Measurements from ENCODE around the gene DPH6. TPM values are rescaled to one million over a fixed set of nuclear protein-coding genes. Genes with fewer than 3 reads are reported as not detected.
"Not testable (repeated sequence)": the region's sequence is repeated elsewhere in the genome, so short reads cannot be mapped to it uniquely, and the experiment has no call there.

The DPH6 gene, protein sequence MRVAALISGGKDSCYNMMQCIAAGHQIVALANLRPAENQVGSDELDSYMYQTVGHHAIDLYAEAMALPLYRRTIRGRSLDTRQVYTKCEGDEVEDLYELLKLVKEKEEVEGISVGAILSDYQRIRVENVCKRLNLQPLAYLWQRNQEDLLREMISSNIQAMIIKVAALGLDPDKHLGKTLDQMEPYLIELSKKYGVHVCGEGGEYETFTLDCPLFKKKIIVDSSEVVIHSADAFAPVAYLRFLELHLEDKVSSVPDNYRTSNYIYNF
- polyA plus RNA-seq, result 16.6 TPM
- long read RNA-seq, donor 1, partial matches to known transcripts, result 0 of 2 reads
- long read RNA-seq, donor 1, other reads (novel, unspliced or antisense), result 0 of 2 reads
- long read RNA-seq, donor 2, partial matches to known transcripts, result 0 of 4 reads
- long read RNA-seq, donor 2, other reads (novel, unspliced or antisense), result 0 of 4 reads
- long read RNA-seq, donor 3, result 0 reads
- long read RNA-seq, donor 4, partial matches to known transcripts, result 0 of 1 reads
- long read RNA-seq, donor 4, other reads (novel, unspliced or antisense), result 0 of 1 reads
- long read RNA-seq, donor 5, partial matches to known transcripts, result 0 of 3 reads
- long read RNA-seq, donor 5, other reads (novel, unspliced or antisense), result 0 of 3 reads
- long read RNA-seq, donor 6, partial matches to known transcripts, result 0 of 3 reads
- long read RNA-seq, donor 6, other reads (novel, unspliced or antisense), result 0 of 3 reads
- long read RNA-seq, donor 7, partial matches to known transcripts, result 0 of 1 reads
- long read RNA-seq, donor 7, other reads (novel, unspliced or antisense), result 0 of 1 reads
- long read RNA-seq, donor 8, partial matches to known transcripts, result 0 of 3 reads
- long read RNA-seq, donor 8, other reads (novel, unspliced or antisense), result 0 of 3 reads
- long read RNA-seq, donor 9, transcript DPH6-201 (9 exons, 2,099 nt), result major isoform, 5 of 9 reads
- long read RNA-seq, donor 9, partial matches to known transcripts, result 0 of 9 reads
- long read RNA-seq, donor 9, other reads (novel, unspliced or antisense), result 0 of 9 reads
- long read RNA-seq, donor 10, transcript DPH6-201 (9 exons, 2,099 nt), result major isoform, 5 of 6 reads
- long read RNA-seq, donor 10, partial matches to known transcripts, result 0 of 6 reads
- long read RNA-seq, donor 10, other reads (novel, unspliced or antisense), result 0 of 6 reads
- long read RNA-seq, donor 11, partial matches to known transcripts, result 0 of 2 reads
- long read RNA-seq, donor 11, other reads (novel, unspliced or antisense), result 0 of 2 reads

DNA sequence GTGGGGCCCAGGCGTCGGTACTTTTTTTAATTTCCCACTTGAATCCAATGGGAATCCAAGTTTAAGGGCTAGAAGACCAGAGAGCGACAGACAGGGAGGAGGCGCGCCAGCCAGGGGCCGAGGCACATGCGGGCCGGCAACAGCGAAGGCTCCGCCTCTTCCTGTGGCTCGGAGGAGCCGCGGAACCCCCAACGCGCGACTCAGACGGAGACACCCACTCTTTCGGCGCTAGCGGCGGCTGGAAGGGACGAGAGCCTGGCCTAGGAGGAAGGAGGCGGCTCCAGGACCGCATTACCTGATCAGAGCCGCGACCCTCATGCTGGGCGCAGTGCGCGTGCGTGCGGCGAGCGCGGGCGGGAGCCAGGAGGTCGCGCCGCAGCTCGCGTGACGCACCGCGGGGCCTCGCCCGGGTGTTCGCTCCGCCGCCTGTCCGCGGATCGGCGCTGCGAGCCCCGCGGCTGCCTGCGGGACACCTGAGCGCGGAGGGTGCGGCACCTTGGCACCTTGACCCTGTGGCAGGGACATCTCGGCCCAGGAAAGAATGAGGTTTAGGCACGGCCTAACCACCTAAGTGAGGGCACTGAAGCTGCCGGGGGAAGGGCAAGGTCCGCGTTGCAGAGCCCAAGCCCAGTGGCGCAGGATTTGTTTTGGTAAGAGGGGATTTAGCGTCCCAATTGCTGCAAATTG lies at the start of gene DPH6:
Gene DPH6 (minus strand): TSS at position 342 of the 687 bp plus-strand sequence. CDS start 24 bp downstream, at position 318.
- Histone ChIP-seq H3K4me3 (ENCODE audit: low read length) (peak within 1 kb of the TSS; percentile 93), H3K9me3 (ENCODE audit: control insufficient read depth, low read depth, low read length) (no peaks in the 10 kb centered on the region), H3K27me3 (ENCODE audit: control insufficient read depth, insufficient read depth, low read length) (no peaks in the 10 kb centered on the region), H3K36me3 (ENCODE audit: control insufficient read depth, insufficient read depth, low read length) (no peaks in the 10 kb centered on the region), H3K4me1 (ENCODE audit: control insufficient read depth, insufficient read depth, low read length) (peaks cover 9% of the 10 kb centered on the region), H3K27ac (ENCODE audit: low read length) (peak within 1 kb of the TSS; percentile 100)
- DNase-seq, result peak; percentile 84 to 93
- WGBS (ENCODE audit: insufficient coverage, low lambda C conversion rate), result no CpG with 5 or more reads among the region's 66 CpGs

DNA sequence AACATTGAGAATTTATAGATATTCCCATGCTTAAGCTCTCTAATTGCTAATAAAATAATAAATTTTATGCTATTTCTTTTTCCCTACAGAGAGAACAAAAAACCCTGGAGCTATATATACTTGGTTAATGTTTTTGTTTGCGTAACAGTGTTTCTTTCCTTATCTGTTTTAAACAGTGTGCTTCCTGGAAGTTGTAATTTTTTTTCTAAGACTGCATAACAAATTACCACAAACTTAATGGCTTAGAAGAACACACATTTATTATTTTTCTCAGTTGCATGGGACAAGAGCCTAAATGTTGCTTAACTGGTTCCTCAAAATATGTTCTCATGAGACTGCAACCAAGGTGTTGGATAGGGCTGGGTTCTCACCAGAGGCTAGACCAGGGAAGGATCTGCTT lies 49.7 kb upstream of the DPH6 start:
- no peaks in the 10 kb centered on the region for H3K36me3 ChIP-seq (ENCODE audit: control insufficient read depth, insufficient read depth, low read length)
- H3K4me1 ChIP-seq (ENCODE audit: control insufficient read depth, insufficient read depth, low read length), result no peaks in the 10 kb centered on the region
- no peak for DNase-seq
- H3K4me3 ChIP-seq (ENCODE audit: low read length), result no peak overlapping the region
- H3K27me3 ChIP-seq (ENCODE audit: control insufficient read depth, insufficient read depth, low read length), result no peaks in the 10 kb centered on the region
- no peaks in the 10 kb centered on the region for H3K9me3 ChIP-seq (ENCODE audit: control insufficient read depth, low read depth, low read length)
- no peak overlapping the region for H3K27ac ChIP-seq (ENCODE audit: low read length)
- WGBS (ENCODE audit: insufficient coverage, low lambda C conversion rate), result no CpG with 5 or more reads among the region's 1 CpG

DNA sequence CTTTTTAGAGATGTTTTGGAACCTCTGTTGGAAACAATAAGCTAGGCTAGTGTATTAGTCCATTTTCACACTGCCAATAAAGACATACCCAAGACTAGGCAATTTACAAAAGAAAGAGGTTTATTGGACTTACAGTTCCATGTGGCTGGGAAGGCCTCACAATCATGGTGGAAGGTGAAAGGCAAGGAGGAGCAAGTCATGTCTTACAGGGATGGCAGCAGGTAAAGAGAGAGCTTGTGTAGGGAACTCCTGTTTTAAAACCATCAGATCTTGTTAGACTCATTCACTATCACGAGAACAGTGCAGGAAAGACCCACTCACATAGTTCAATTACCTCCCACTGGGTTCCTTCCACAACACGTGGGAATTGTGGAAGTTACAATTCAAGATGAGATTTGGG lies 46.0 kb upstream of the DPH6 start:
- not testable (repeated sequence) for H3K36me3 ChIP-seq (ENCODE audit: control insufficient read depth, insufficient read depth, low read length)
- 100% methylated on average over 1 of the region's 2 CpGs for WGBS (ENCODE audit: insufficient coverage, low lambda C conversion rate)

DNA sequence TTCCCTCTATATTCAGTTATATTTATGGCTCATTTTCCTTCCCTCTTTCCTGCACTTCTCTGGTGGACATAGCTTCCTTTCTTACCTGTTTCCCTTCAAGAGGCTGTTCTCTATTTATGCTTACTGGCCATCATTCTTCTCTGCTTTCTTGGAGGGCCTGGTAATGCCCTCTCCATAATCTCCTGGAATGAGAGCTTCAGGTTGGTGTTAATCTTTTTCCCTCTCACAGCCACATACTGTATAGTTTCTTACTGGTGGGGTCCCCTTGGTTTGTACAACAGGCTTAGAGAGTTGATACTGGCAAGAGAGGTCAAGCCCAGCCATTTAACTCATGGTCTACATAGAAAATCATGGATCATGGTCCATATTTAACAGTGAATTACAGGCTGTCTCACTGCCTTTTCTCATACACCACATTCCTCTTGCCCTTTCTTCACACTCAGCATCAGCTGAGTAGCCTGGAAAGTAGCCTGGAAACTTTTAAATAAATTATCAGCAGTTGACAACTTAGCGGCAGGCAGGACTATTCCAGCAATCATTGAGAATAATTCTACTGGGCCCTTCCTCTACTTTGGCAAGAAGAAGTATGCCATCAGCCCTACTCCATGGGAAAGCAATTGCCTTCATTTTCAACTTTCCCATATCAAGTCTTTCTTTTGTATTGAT lies 38.0 kb upstream of the DPH6 start:
- no peak overlapping the region for H3K4me3 ChIP-seq (ENCODE audit: low read length)
- no peaks in the 10 kb centered on the region for H3K9me3 ChIP-seq (ENCODE audit: control insufficient read depth, low read depth, low read length)
- no peaks in the 10 kb centered on the region for H3K36me3 ChIP-seq (ENCODE audit: control insufficient read depth, insufficient read depth, low read length)
- DNase-seq, result no peak
- WGBS (ENCODE audit: insufficient coverage, low lambda C conversion rate), result 100% methylated on average over 1 of the region's 1 CpG
- no peak overlapping the region for H3K27ac ChIP-seq (ENCODE audit: low read length)
- H3K4me1 ChIP-seq (ENCODE audit: control insufficient read depth, insufficient read depth, low read length), result no peaks in the 10 kb centered on the region
- no peaks in the 10 kb centered on the region for H3K27me3 ChIP-seq (ENCODE audit: control insufficient read depth, insufficient read depth, low read length)

More for the DNA sequence above, 46.0 kb upstream of the DPH6 start:
- H3K27me3 ChIP-seq (ENCODE audit: control insufficient read depth, insufficient read depth, low read length); DNase-seq; H3K9me3 ChIP-seq (ENCODE audit: control insufficient read depth, low read depth, low read length); H3K27ac ChIP-seq (ENCODE audit: low read length); H3K4me3 ChIP-seq (ENCODE audit: low read length); H3K4me1 ChIP-seq (ENCODE audit: control insufficient read depth, insufficient read depth, low read length): not testable (repeated sequence)

DNA sequence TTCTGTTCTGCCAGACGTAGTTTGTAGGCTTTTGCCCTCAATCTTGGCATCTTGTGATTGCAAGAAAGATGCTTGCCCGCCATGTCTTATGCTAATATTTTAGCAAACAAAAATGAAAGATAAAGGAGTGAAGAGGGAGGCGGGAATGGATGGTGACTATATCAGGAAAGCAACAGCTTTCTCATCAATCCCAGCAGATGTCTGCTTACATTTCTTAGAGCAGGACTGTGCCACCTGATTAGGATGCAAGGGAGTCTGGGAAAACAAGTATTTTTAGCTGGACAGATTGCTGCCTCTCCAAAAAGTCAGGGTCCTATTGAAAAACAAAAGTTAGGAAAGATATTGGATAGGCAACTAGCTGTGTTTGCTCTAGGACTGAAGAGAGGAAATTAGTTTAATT lies 34.6 kb upstream of the DPH6 start:
- no peaks in the 10 kb centered on the region for H3K36me3 ChIP-seq (ENCODE audit: control insufficient read depth, insufficient read depth, low read length)
- H3K9me3 ChIP-seq (ENCODE audit: control insufficient read depth, low read depth, low read length), result no peaks in the 10 kb centered on the region
- no peak overlapping the region for H3K27ac ChIP-seq (ENCODE audit: low read length)
- H3K4me3 ChIP-seq (ENCODE audit: low read length), result no peak overlapping the region
- WGBS (ENCODE audit: insufficient coverage, low lambda C conversion rate), result 100% methylated on average over 1 of the region's 3 CpGs
- H3K4me1 ChIP-seq (ENCODE audit: control insufficient read depth, insufficient read depth, low read length), result no peaks in the 10 kb centered on the region
- no peak for DNase-seq
- H3K27me3 ChIP-seq (ENCODE audit: control insufficient read depth, insufficient read depth, low read length), result no peaks in the 10 kb centered on the region

DNA sequence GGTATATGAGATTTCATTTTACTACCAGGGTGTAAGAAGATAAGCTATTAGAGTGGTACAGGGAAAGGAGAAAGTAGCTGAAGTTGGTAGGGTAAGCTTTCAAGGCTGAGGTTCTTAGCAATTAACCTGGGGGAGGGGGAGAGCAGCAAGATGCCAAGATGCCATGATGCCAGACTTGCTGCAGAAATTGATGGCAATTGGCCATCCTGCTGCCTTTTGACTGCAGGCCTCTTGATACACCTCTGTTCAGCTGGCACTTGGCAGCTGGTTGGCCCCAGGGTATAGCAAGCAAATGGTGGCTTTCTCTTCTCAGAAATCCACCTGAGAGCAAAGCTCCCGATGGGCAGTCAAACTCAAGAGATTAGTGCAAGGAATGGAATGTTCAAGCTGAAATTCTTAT lies 21.4 kb upstream of the DPH6 start:
- Histone ChIP-seq H3K4me3 (ENCODE audit: low read length) (no peak overlapping the region), H3K27ac (ENCODE audit: low read length) (no peak overlapping the region), H3K9me3 (ENCODE audit: control insufficient read depth, low read depth, low read length) (no peaks in the 10 kb centered on the region), H3K36me3 (ENCODE audit: control insufficient read depth, insufficient read depth, low read length) (no peaks in the 10 kb centered on the region), H3K4me1 (ENCODE audit: control insufficient read depth, insufficient read depth, low read length) (peaks cover 5% of the 10 kb centered on the region), H3K27me3 (ENCODE audit: control insufficient read depth, insufficient read depth, low read length) (no peaks in the 10 kb centered on the region)
- no peak for DNase-seq
- 33% methylated on average over 1 of the region's 1 CpG for WGBS (ENCODE audit: insufficient coverage, low lambda C conversion rate)

DNA sequence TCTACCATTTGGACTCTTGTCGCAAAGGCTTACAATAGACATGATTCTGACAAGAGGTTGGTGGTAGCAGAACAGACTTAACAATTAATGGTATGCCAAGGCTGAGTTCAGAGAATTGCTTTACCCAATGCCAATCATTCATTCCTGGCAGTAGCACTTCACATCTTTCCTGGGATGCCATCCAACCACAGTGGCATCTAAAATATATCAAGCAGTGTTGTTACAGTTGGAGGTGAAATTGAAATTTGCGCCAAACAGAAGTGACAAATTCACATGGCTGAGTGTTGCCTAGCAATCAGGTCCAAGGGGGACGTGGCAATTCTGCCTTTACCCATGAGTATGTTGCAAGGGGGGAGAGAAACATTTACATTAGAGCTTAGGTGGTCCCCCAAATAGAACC lies 21.0 kb upstream of the DPH6 start:
- H3K27me3 ChIP-seq (ENCODE audit: control insufficient read depth, insufficient read depth, low read length), result no peaks in the 10 kb centered on the region
- no peak overlapping the region for H3K4me3 ChIP-seq (ENCODE audit: low read length)
- peaks cover 6% of the 10 kb centered on the region for H3K4me1 ChIP-seq (ENCODE audit: control insufficient read depth, insufficient read depth, low read length)
- 80% methylated on average over 1 of the region's 3 CpGs for WGBS (ENCODE audit: insufficient coverage, low lambda C conversion rate)
- H3K9me3 ChIP-seq (ENCODE audit: control insufficient read depth, low read depth, low read length), result no peaks in the 10 kb centered on the region
- H3K36me3 ChIP-seq (ENCODE audit: control insufficient read depth, insufficient read depth, low read length), result no peaks in the 10 kb centered on the region
- DNase-seq, result no peak
- no peak overlapping the region for H3K27ac ChIP-seq (ENCODE audit: low read length)

DNA sequence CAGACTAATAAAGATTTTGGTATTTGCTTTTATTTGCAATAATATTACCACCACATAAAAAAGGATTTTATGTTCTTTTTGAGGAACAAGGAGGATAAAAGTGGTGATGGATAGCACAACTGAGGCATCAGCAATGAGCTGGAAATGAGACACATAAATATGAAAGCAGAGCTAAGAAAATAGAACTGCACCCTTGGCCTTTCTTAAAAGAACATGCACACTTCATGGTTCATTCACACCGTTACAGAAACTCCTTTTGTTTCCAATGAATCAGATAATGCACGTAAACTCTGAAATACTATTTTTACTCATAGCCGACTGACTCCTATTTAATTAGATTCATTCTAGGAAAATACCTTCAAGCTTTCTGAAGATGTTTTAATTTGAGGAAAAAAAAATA lies 19.9 kb upstream of the DPH6 start:
- Histone ChIP-seq H3K9me3 (ENCODE audit: control insufficient read depth, low read depth, low read length) (no peaks in the 10 kb centered on the region), H3K4me1 (ENCODE audit: control insufficient read depth, insufficient read depth, low read length) (peaks cover 13% of the 10 kb centered on the region), H3K4me3 (ENCODE audit: low read length) (no peak overlapping the region), H3K36me3 (ENCODE audit: control insufficient read depth, insufficient read depth, low read length) (no peaks in the 10 kb centered on the region), H3K27ac (ENCODE audit: low read length) (no peak overlapping the region), H3K27me3 (ENCODE audit: control insufficient read depth, insufficient read depth, low read length) (no peaks in the 10 kb centered on the region)
- no peak for DNase-seq
- 100% methylated on average over 2 of the region's 3 CpGs for WGBS (ENCODE audit: insufficient coverage, low lambda C conversion rate)

DNA sequence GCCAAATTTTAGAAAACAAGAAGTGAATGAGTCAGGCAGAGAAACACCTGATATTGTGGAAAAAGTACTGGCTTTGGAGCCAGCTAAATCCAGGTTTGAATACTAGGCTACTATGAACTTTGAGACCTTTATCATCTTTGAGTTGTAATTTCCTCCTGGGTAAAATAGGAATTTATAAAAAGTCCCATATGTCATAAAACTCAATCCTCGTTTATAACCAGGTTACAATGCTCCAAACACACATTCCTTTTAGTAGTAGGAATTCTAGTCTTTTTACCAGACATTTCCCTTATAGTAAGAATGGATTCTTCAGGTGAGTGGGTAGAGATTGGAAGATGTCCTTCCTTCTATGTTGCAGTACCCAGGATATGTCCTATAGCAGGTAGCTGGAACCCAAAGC lies 16.7 kb upstream of the DPH6 start:
- WGBS (ENCODE audit: insufficient coverage, low lambda C conversion rate), result no CpG with 5 or more reads among the region's 1 CpG
- peaks cover 18% of the 10 kb centered on the region for H3K4me1 ChIP-seq (ENCODE audit: control insufficient read depth, insufficient read depth, low read length)

More for the DNA sequence above, 16.7 kb upstream of the DPH6 start:
- no peaks in the 10 kb centered on the region for H3K36me3 ChIP-seq (ENCODE audit: control insufficient read depth, insufficient read depth, low read length)
- H3K9me3 ChIP-seq (ENCODE audit: control insufficient read depth, low read depth, low read length), result no peaks in the 10 kb centered on the region
- peak overlapping the region; percentile 61 for H3K27ac ChIP-seq (ENCODE audit: low read length)
- DNase-seq, result peak; percentile 24 to 72
- no peak overlapping the region for H3K4me3 ChIP-seq (ENCODE audit: low read length)
- no peaks in the 10 kb centered on the region for H3K27me3 ChIP-seq (ENCODE audit: control insufficient read depth, insufficient read depth, low read length)
